ACHN (cell line): ENCODE measurements around the gene CPT1B.
"Not testable (repeated sequence)": the region's sequence is repeated elsewhere in the genome, so short reads cannot be mapped to it uniquely, and the experiment has no call there.

Experiments used
- DNase-seq: peaks from one replicate; pipeline ENCODE4 v3.0.0-alpha.2; 2015
- in situ Hi-C: cut with HindIII; loops from 2 replicates; pipeline ENCODE4 v1.10.0; 2017; ENCODE audit warnings: low sequenced_read_pairs, low pct_ligation_motif_present, low pct_unique_long_range_greater_than_20kb

The CPT1B gene

GRCh38 chr22:50540381-50540780 is 37.8 kb downstream of the CPT1B start:
- no peak for DNase-seq
- in situ Hi-C loops: no loop called here

- DNase-seq: no peak
- in situ Hi-C loops: no loop called here
Observed at GRCh38 chr22:50537765-50538164, 40.5 kb downstream of the CPT1B start.

GRCh38 chr22:50536226-50536625 is 42.0 kb downstream of the CPT1B start:
- in situ Hi-C loops: no loop called here
- no peak for DNase-seq

DNA sequence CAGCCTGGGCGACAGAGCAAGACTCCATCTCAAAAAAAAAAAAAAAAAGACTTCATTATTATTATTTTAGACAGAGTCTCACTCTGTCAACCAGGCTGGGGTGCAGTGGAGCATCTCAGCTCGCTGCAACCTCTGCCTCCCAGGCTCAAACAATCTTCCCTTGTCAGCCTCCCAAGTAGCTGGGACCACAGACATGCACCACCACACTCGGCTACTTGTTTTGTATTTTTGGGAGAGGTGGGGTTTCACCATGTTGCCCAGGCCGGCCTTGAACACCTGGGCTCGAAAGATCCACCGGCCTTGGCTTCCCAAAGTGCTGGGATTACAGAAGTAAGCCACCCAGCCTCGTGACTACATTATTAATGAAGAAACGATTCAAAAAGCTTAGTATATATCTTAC is 43.1 kb downstream of the CPT1B start:
- no peak for DNase-seq
- in situ Hi-C loops: no loop called here

- DNase-seq, in situ Hi-C loops: not testable (repeated sequence)
Observed at GRCh38 chr22:50533856-50534711, 44.1 kb downstream of the CPT1B start.

GRCh38 chr22:50532824-50533796 is 45.1 kb downstream of the CPT1B start:
- in situ Hi-C loops: no loop called here

GRCh38 chr22:50531962-50532674 is 46.1 kb downstream of the CPT1B start:
- peak; percentile 62 for DNase-seq

More at GRCh38 chr22:50532824-50533796, 45.1 kb downstream of the CPT1B start:
- no peak for DNase-seq

GRCh38 chr22:50531546-50531961 is 46.7 kb downstream of the CPT1B start:
- peak; percentile 36 for DNase-seq
- in situ Hi-C loops: no loop called here

More at GRCh38 chr22:50531962-50532674, 46.1 kb downstream of the CPT1B start:
- in situ Hi-C loops: no loop called here

DNA sequence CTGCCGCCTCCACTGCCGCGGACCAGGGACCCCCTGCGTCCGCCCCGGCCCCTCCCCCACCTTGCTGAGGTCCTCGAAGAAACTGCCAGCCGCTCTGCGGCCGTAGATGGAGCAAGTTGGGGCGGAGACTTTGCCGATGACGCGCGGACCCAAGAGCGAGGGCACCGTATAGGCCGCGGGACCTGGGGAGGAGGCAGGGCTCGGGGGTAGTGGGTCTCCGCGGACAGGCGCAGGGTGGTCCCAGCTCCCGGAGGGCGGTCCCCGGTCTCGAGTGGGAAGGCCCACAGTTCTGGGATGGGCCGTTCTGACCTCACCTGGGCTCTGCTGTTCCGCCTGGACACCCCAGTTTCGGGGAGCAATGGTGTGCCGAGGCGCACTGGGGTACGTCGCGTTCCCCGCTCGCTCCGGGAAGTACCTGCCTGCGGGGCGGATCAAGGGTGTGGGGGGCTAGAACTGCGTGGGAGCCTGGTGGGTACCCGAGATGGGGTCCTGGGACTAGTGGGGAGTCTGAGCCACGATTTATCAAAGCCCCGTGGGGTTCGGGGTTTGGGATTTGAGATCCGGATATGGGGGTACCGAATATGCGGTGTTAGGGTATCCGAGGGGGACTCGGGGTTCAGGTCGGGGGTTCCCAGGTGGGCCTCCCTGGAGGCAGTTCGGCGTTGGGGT is 47.2 kb downstream of the CPT1B start:
- peak; percentile 84 for DNase-seq
- in situ Hi-C loops: no loop called here

DNA sequence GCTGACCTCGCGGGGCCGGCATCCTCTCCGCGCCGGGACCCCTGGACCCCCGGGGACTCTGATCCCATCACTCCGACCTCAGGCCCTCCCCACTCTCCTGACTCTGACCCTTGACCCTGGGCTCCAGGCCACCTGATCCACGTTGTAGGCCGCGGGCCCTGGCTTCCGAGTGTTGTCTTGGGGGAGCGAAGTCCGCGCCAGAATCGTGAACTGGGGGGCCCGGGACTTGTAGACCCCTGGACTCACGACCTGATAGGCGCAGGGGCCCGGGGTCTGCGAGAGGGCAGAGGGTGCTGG is 47.7 kb downstream of the CPT1B start:
- DNase-seq: no peak
- in situ Hi-C loops: no loop called here

DNA sequence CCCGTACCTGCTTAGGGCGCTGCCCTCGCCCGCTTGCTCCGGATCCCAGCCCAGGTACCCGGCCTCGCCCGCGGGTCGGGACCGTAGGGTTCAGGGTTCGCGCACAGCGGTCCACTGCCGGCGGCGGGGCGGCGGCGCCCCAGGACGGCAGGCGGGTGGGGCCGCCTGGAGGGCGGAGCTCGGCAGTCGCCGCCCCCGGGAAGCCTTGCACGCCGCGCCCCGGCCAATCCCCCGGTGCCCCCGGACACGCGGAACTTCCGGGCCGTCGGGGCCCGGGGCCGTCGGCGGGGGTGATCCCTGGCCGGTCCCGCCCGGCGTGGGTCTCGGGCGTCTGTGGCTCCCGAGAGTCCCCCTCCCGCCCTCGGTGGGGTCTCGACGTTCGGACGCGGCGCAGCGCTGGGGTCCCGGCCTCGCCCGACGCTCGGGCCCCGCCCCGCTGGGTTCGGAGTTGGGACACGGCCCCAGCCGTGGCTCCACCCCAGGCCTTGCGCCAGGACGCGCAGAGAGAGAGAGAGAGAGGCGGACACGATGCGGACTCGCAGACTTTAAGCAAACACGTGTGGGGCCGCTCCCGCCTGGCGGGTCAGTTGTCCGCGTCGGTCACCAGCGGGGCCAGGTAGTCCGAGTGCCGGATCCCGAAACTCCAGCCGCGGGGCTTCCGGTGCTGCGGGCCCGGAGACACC is 48.2 kb downstream of the CPT1B start, which contains the start of gene TYMP:
TYMP (minus strand) TSS at position 116 of the 683 bp plus-strand sequence. CDS start 303 bp downstream, outside the sequence.
- peak; percentile 68 for DNase-seq
- in situ Hi-C loops: no loop called here

GRCh38 chr22:50529416-50529896 is 48.8 kb downstream of the CPT1B start:
- no peak for DNase-seq
- in situ Hi-C loops: no loop called here

DNA sequence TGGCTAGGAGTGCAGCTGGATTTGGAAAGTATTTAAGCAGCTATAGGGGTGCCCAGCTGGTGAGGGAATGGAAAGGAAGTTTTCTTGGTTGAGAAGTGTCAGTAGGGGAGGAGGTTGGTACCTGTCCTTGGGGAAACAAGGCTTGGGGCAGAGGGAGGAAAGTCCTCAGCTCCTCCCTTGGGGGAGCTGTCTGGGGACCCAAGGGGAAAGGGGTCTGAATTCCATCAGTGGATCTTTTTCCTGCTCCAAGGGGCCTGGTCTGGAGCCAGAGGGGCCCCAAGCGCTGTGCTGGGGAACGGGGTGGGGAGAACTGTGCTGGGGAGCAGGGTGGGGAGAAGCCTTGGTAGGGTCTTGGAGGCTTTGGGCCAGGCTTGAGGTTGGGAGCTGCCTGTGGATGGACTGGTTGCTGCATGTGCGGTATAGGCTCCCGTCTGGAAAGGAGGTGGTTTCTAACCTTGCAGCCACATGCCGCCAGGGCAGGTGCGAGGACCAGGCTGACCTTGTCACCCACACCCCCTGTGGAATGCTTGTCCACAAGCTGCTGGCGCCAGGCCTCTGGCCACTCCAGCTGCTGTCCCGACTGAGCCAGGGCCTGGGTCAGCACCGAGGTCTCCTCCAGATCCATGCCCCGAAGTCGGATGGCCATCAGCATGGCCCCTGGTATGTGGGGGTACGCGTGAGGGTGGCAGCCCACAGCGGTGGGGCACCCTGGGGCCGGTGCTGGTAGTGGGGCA is 49.4 kb downstream of the CPT1B start:
- no peak for DNase-seq
- in situ Hi-C loops: no loop called here

DNA sequence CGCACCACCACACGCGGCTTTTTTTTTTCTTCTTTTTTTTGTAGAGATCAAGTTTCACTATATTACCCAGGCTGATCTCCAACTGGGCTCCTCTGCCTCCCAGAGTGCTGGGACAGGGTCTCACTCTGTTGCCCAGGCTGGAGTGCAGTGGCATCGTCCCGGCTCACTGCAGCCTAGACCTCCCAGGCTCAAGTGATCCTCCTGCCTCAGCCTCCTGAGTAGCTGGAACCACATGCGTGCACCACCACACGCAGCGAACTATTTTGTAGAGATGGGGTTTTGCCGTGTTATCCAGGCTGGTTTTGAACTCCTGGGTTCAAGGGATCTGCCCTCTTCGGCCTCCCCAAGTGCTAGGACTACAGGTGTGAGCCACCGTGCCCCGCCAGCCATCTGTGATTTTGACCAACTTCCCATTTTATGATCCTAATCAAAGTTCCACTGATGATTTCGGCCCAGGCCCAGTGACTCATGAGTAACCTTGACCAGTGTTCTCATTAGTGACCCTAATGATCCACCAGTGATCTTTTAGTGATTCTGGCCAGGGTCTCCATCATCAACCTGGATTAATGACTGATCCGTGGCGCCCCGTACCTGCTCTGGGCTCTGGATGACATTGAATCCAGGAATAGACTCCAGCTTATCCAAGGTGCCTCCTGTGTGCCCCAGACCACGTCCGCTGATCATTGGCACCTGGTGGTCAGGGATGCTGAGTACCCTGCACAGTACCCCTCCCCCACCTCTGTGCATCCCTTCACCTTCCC is 50.1 kb downstream of the CPT1B start:
- in situ Hi-C loops: no loop called here
- no peak for DNase-seq

DNA sequence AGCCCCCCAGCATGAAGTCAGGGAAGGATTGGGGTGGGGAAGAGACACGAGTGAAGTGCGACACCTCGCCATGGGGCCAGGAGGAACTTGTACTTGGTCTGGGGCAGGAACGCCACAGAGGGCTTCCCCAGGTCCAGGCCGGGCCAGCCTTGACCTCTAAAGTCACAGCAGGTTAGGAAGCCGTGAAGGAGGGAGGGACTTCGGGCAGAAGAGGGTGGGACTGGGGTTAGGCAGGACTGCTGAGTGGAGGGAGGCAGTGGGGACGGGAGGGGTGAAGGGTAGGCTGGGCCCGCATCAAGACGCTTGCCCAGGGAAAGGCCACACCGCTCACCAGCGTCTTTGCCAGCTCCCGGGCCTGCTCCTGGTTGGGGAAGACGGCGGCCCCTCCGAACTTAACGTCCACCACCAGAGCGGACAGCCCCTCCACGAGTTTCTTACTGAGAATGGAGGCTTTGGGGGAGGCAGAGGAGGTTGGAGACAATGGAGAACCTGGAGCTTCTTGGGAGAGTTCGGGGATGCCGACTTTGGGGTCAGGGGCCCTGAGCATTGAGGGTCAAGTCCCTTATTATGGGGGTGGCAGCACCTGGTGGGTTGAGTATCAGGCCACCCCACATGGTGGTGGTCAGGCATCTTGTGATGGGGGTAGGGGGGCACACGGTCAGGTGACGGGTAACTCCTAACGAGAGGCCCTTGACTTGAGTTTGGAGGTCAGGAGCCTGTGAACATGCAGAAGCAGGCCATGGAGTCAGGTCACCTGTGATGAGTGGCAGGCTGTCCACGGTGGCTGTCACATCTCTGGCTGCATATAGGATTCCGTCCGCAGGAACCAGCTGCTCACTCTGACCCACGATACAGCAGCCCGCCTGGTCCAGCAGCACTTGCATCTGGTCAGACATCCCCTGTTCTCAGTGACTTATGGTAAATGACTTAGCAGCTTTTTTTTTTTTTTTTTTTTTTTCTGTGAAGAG is 51.1 kb downstream of the CPT1B start:
- in situ Hi-C loops: no loop called here
- DNase-seq: peak; percentile 70
